ENCODE data around the gene FLT3LG. TPM values are rescaled to one million over a fixed set of nuclear protein-coding genes. Genes with fewer than 3 reads are reported as not detected.
"Not testable (repeated sequence)": the region's sequence is repeated elsewhere in the genome, so short reads cannot be mapped to it uniquely, and the experiment has no call there.

Gene FLT3LG
- total RNA-seq, 2 experiments from 2014 or later = 112 to 151 TPM

DNA sequence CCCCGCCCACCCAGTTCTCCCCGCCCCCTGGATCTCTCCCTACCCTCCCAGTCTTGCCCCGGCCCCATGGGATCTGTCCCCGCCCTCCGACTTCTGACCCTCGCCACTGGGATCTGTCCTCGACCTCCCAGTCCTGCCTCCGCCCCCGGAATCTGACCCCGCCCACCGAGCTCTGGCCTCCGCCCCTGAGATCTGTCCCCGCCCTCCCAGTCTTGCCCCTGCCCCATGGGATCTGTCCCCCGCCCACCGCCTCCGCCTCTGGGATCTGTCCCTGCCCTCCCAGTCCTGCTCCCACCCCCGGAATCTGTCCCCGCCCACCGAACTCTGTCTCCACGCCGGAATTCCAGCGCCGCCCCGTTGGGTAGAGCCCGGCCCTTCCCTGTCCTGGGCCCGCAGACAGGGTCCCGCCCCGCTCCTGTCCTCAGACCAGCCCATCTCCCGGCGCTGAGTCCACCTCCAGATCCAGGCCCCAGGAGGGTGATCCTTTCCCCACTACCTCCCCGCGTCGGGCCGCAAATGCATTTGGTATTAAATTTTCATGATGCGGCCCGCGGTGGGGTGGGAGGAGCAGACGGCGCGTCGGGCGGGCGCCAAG is 31.1 kb upstream of the FLT3LG start:
- DNase-seq = peak; percentile 86
- Mint-ChIP-seq H3K27me3 (peaks cover 42% of the 10 kb centered on the region), H3K9me3 (ENCODE audit: low read depth) (no peaks in the 10 kb centered on the region), H3K4me1 (peaks cover 45% of the 10 kb centered on the region), H3K36me3 (peaks cover 6% of the 10 kb centered on the region), H3K4me3 (peak overlapping the region; percentile 78), H3K27ac (peak overlapping the region; percentile 80)
- CTCF ChIA-PET = interaction anchor here (0.6 to 2.6 kb wide), 17 partner anchors 9 to 222 kb away, joined by 3 to 31 read pairs (median 4); partner anchors contain the start of gene PIH1D1
- peak; percentile 50 for ATAC-seq

DNA sequence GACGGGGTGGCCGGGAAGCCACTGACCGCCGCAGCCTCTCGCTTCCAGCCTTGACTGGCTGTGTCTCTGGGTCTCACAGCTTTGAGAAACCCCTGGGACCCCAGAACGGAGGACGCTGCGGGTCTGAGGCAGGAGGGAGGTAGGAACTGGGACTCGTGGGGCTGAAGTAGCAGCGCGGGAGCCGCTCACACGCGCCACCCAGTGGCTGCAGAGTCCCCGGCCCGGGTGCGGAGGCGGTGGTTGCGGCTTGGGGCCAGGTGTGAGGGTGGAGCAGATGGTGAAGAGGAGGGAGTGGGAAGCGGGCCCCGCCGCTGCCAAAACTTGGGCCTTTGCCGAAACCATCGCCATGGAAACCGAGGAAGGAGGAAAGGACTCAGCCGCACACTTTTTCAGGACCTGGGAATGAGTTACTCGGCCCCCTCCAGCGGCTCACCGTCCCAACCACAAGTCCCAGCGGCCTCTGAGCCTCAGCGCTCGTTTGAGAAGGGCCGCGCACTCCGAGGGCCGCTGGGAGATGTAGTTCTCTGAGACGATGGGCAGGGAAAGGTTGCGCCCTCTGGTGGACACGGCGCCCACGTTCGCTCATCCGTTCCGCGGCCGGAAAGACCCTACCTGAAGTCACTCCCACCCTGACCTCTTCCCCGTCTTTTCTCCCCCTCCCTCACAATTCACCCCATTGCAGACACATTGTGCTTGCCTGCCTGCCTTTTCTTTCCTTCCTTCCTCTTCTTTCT is 30.5 kb upstream of the FLT3LG start:
- DNase-seq (peak; percentile 96), ATAC-seq (peak; percentile 85)
- CTCF ChIA-PET = interaction anchor here (0.6 to 2.8 kb wide), 22 partner anchors 8 to 222 kb away, joined by 3 to 39 read pairs (median 4); partner anchors contain the start of genes ALDH16A1 and PIH1D1
- H3K4me1 Mint-ChIP-seq = peaks cover 51% of the 10 kb centered on the region
- H3K27me3 Mint-ChIP-seq = peaks cover 36% of the 10 kb centered on the region
- H3K36me3 Mint-ChIP-seq = peaks cover 11% of the 10 kb centered on the region
- peak overlapping the region; percentile 78 for H3K4me3 Mint-ChIP-seq
- H3K27ac Mint-ChIP-seq = peak overlapping the region; percentile 80
- no peaks in the 10 kb centered on the region for H3K9me3 Mint-ChIP-seq (ENCODE audit: low read depth)

DNA sequence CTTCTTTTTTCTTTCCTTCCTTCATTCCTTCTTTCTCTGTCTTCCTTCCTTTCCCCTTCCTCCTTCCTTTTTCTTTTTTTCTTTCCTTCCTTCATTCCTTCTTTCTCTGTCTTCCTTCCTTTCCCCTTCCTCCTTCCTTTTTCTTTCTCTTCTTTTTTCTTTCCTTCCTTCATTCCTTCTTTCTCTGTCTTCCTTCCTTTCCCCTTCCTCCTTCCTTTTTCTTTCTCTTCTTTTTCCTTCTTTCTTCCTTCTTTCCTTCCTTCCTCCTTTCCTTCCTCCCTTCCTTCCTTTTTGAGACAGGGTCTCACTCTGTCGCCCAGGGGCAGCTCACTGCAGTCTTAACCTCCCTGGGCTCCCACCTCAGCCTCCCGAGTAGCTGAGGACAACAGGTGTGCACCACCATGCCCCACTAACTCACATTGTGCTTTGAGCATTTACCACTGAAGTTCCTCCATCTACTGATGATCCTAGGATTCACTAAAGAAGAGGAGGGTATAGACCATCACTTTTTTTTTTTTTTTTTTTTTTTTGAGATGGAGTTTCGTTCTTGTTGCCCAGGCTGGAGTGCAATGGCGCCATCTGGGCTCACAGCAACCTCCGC is 29.8 kb upstream of the FLT3LG start:
- Mint-ChIP-seq H3K27me3 (peaks cover 30% of the 10 kb centered on the region), H3K4me3 (peak overlapping the region; percentile 78), H3K4me1 (peaks cover 54% of the 10 kb centered on the region), H3K27ac (peak overlapping the region; percentile 80), H3K36me3 (peaks cover 15% of the 10 kb centered on the region)
- not testable (repeated sequence) for H3K9me3 Mint-ChIP-seq (ENCODE audit: low read depth); ATAC-seq; DNase-seq
- CTCF ChIA-PET = interaction anchor here (0.7 to 2.8 kb wide), 10 partner anchors 9 to 120 kb away, joined by 3 to 39 read pairs (median 5); partner anchors contain the start of genes ALDH16A1 and FLT3LG

- Mint-ChIP-seq H3K36me3 (peaks cover 25% of the 10 kb centered on the region), H3K27me3 (peaks cover 13% of the 10 kb centered on the region), H3K4me1 (peaks cover 62% of the 10 kb centered on the region), H3K9me3 (ENCODE audit: low read depth) (no peaks in the 10 kb centered on the region), H3K4me3 (no peak overlapping the region), H3K27ac (peak overlapping the region; percentile 40)
- CTCF ChIA-PET = interaction anchor here (0.7 to 2.8 kb wide), 7 partner anchors 7 to 54 kb away, joined by 3 to 39 read pairs (median 8); partner anchors contain the start of genes ALDH16A1 and FLT3LG
- DNase-seq (no peak), ATAC-seq (no peak)
Measured at GRCh38 chr19:49445997-49446396, 28.0 kb upstream of the FLT3LG start.

DNA sequence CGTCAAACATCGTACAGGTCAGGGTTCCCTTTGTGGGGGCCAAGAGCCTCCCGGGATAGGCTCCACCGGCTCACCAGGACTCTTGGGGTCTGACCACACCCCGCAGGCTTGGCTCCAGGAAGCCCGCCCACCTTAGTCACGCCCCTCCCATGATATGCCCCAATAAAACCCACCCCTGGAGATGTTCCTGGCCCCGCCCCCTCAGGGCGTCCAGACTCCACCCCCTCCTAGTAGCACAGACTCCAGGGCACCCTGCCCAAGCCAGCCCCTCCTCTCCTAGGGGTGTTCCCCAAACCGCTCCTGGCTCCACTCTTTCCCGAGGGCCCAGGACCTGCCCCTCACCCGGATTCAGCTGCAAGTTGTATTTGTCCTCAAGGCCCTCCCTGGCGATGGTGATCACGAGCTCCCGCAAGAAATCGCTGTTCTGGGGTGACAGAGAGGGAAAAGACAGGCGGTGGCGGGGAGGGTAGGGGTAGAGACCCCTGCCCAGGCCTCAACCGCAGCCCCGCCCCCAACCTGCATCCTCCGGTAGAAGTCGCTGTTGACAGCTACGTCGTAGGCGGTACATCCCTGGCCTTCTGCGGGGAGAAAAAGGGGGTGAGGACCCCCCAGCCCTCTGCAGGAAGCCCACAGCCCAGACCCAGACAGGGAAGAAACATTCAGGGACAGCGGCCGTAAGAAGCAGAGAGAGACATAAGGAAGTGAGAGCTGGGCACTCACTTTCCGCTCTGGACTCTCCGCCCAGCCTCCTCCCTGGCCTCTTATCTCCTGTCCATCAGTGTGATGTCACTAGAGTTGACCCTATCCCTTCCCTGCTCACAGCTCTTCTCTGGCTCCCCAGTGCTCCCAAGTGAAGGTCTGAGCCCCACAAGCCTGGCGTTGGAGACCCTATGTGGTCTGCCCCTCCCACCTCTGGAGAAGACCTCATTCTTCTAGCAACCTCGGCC is 26.3 kb upstream of the FLT3LG start:
- H3K36me3 Mint-ChIP-seq = peaks cover 32% of the 10 kb centered on the region
- ATAC-seq (no peak), DNase-seq (peak; percentile 63)
- H3K9me3 Mint-ChIP-seq (ENCODE audit: low read depth) = no peaks in the 10 kb centered on the region
- no peak overlapping the region for H3K4me3 Mint-ChIP-seq
- CTCF ChIA-PET = interaction anchor here (1.0 to 14.2 kb wide), 3 partner anchors 12 to 222 kb away, joined by 3 to 185 read pairs (median 3); partner anchors contain the start of gene FLT3LG
- H3K27ac Mint-ChIP-seq = peak overlapping the region; percentile 15
- H3K27me3 Mint-ChIP-seq = no peaks in the 10 kb centered on the region
- H3K4me1 Mint-ChIP-seq = peaks cover 61% of the 10 kb centered on the region

- ATAC-seq (no peak), DNase-seq (no peak)
- Mint-ChIP-seq H3K4me3 (no peak overlapping the region), H3K9me3 (ENCODE audit: low read depth) (no peaks in the 10 kb centered on the region), H3K4me1 (peaks cover 63% of the 10 kb centered on the region), H3K36me3 (peaks cover 32% of the 10 kb centered on the region), H3K27me3 (no peaks in the 10 kb centered on the region), H3K27ac (peak overlapping the region; percentile 15)
- CTCF ChIA-PET = interaction anchor here (1.0 to 14.2 kb wide), 3 partner anchors 12 to 223 kb away, joined by 3 to 185 read pairs (median 3); partner anchors contain the start of gene FLT3LG
Measured at GRCh38 chr19:49448432-49448786, 25.6 kb upstream of the FLT3LG start.

DNA sequence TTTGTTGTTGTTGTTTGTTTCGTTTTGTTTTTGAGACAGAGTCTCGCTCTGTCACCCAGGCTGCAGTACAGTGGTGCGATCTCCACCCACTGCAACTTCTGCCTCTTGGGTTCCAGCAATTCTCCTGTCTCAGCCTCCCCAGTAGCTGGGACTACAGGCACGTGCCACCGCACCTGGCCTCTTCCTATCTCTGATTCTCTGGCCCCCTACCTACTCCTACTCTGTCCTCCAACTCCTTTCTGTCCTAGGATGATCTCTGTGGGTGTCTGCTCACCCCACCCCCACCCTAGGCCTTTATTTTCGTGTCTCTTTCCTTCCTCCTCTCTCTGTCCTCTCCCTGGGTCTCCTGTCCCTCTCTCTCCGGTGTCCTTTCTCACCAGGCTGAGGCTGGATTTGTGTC is 23.6 kb upstream of the FLT3LG start:
- Mint-ChIP-seq H3K36me3 (peaks cover 32% of the 10 kb centered on the region), H3K9me3 (ENCODE audit: low read depth) (no peaks in the 10 kb centered on the region), H3K4me1 (peaks cover 60% of the 10 kb centered on the region), H3K4me3 (peak overlapping the region; percentile 99), H3K27me3 (no peaks in the 10 kb centered on the region), H3K27ac (peak overlapping the region; percentile 81)
- CTCF ChIA-PET = interaction anchor here (0.6 to 14.2 kb wide), 3 partner anchors 20 to 119 kb away, joined by 3 to 185 read pairs (median 5); partner anchors contain the start of gene FLT3LG
- ATAC-seq = no peak
- no peak for DNase-seq

GRCh38 chr19:49451430-49452181 is 22.4 kb upstream of the FLT3LG start, which contains the start of gene PIH1D1:
Gene PIH1D1 (minus strand): TSS chr19:49451814. CDS start chr19:49451574, 240 bp downstream.
- Mint-ChIP-seq H3K36me3 (peaks cover 30% of the 10 kb centered on the region), H3K4me3 (peak within 1 kb of the TSS; percentile 99), H3K9me3 (ENCODE audit: low read depth) (no peaks in the 10 kb centered on the region), H3K27ac (peak within 1 kb of the TSS; percentile 100), H3K4me1 (peaks cover 60% of the 10 kb centered on the region), H3K27me3 (no peaks in the 10 kb centered on the region)
- DNase-seq (peak; percentile 99), ATAC-seq (peak; percentile 71)
- CTCF ChIA-PET = interaction anchor here (0.7 to 14.2 kb wide), 8 partner anchors 9 to 226 kb away, joined by 3 to 185 read pairs (median 6); partner anchors contain the start of genes FLT3LG and PTH2

- DNase-seq (peak; percentile 99), ATAC-seq (peak; percentile 88)
- H3K27ac Mint-ChIP-seq = peak within 1 kb of the TSS; percentile 100
- H3K36me3 Mint-ChIP-seq = peaks cover 26% of the 10 kb centered on the region
- H3K4me1 Mint-ChIP-seq = peaks cover 63% of the 10 kb centered on the region
- CTCF ChIA-PET = interaction anchor here (0.9 to 14.2 kb wide), 9 partner anchors 8 to 356 kb away, joined by 3 to 185 read pairs (median 7); partner anchors contain the start of gene FLT3LG
- peak within 1 kb of the TSS; percentile 99 for H3K4me3 Mint-ChIP-seq
- H3K27me3 Mint-ChIP-seq = no peaks in the 10 kb centered on the region
- no peaks in the 10 kb centered on the region for H3K9me3 Mint-ChIP-seq (ENCODE audit: low read depth)
Measured at GRCh38 chr19:49453013-49453756, 20.8 kb upstream of the FLT3LG start, which contains the start of gene ALDH16A1. Gene ALDH16A1 (plus strand): TSS chr19:49453225. CDS start chr19:49453332, 107 bp downstream.

DNA sequence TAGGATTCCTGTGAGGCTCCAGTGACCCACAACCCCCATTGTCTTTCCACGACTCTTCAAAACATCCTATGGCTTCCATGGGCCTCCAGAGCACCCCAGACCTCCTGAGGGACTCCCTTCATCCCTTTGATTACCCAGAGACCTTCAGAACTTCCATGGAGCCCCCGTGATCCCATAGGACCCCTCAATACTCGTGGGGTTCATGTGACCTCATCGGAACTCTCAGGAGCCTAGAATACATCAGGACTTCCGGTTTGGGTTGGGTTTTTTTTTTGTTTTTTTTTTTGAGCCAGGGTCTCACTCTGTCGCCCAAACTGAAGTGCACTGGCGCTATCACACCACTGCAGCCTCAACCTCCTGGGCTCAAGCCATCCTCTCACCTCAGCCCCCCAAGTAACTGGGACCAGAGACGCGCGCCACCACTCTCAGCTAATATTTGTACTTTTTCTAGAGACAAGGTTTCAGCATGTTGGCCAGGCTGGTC is 20.2 kb upstream of the FLT3LG start:
- no peak for DNase-seq
- CTCF ChIA-PET = interaction anchor here (0.9 to 14.2 kb wide), 7 partner anchors 9 to 356 kb away, joined by 3 to 185 read pairs (median 7); partner anchors contain the start of gene FLT3LG
- no peaks in the 10 kb centered on the region for H3K9me3 Mint-ChIP-seq (ENCODE audit: low read depth)
- peaks cover 63% of the 10 kb centered on the region for H3K4me1 Mint-ChIP-seq
- H3K27me3 Mint-ChIP-seq = no peaks in the 10 kb centered on the region
- peaks cover 21% of the 10 kb centered on the region for H3K36me3 Mint-ChIP-seq
- H3K4me3 Mint-ChIP-seq = peak overlapping the region; percentile 99
- peak; percentile 3 for ATAC-seq
- H3K27ac Mint-ChIP-seq = peak overlapping the region; percentile 100

GRCh38 chr19:49455773-49456172 is 18.2 kb upstream of the FLT3LG start:
- no peak for ATAC-seq
- H3K27ac Mint-ChIP-seq = peak overlapping the region; percentile 23
- peaks cover 53% of the 10 kb centered on the region for H3K4me1 Mint-ChIP-seq
- H3K36me3 Mint-ChIP-seq = peaks cover 14% of the 10 kb centered on the region
- no peaks in the 10 kb centered on the region for H3K9me3 Mint-ChIP-seq (ENCODE audit: low read depth)
- DNase-seq = no peak
- no peak overlapping the region for H3K4me3 Mint-ChIP-seq
- CTCF ChIA-PET = interaction anchor here (2.8 to 14.2 kb wide), 3 partner anchors 13 to 20 kb away, joined by 7 to 185 read pairs (median 9); partner anchors contain the start of gene FLT3LG
- no peaks in the 10 kb centered on the region for H3K27me3 Mint-ChIP-seq

All from activated CD8-positive, alpha-beta memory T cell treated with anti-CD3 and anti-CD28 coated beads, Interleukin-2, amount 10 ng/mL, durations not matched to agents 7 days and 5 days (primary cell).